GM13976 (cell line): ENCODE data around the gene ENOX1.

Experiments used
- DNase-seq: peaks from one replicate; pipeline ENCODE4 v3.0.0; 2012; ENCODE audit warnings: low spot score
- CTCF ChIP-seq: IDR thresholded peaks from 2 replicates; pipeline ENCODE4 v1.5.1; 2012; ENCODE audit warnings: borderline replicate concordance, mild to moderate bottlenecking; ENCODE audit not compliant: insufficient read depth; ENCODE audit errors: extremely low read depth, missing control alignments, control extremely low read depth
- in situ Hi-C: fragments of 300-500 bp; cut with MboI; formaldehyde crosslinking; loops from one replicate; pipeline ENCODE4 v1.12.0; 2022; ENCODE audit warnings: low sequenced_read_pairs, mixed read lengths, inconsistent platforms; ENCODE audit not compliant: unreplicated experiment

ENOX1 gene

DNA sequence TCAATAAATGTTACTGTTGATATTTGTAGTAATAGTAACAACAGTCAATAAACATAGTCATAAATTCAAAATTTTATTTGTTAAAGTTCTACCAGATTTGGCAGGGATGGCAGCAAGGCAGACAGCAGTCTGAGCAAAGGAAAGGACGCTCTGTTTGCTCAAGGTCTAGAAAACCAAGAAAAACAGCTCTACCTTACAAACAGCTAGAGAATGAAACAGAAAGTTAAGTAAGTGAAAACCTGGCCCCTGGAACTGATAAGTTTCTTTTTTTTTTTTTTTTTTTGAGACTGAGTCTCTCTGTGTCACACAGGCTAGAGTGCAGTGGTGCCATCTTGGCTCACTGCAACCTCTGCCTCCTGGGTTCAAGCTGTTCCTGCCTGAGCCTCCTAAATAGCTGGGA, 27.9 kb downstream of the ENOX1 start:
- DNase-seq, result peak; percentile 40
- in situ Hi-C loops, result no loop called here
- TF ChIP-seq CTCF, result no peak

DNA sequence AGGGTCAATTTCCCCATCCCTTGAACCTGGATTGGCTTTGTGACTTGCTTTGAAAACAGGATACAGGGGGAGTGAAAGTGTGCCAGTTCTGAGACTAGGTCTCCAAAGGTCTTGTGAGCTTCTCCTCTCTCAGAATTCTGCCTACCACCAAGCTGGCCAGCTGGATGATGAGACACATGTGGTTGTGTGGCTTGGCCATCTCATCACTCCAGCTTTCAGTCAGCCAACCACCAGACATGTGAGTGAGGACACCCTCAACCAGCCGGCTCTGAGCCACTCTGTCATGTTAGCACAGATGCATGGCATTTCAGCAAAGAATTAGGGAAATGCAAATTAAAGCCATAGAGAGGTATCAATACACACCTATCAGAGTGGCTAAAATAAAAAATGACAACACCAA, 29.5 kb downstream of the ENOX1 start:
- in situ Hi-C loops, result no loop called here
- DNase-seq, result no peak
- no peak for TF ChIP-seq CTCF

GRCh38 chr13:43755844-43756243, 30.9 kb downstream of the ENOX1 start:
- no peak for TF ChIP-seq CTCF
- DNase-seq, result no peak
- in situ Hi-C loops, result no loop called here

DNA sequence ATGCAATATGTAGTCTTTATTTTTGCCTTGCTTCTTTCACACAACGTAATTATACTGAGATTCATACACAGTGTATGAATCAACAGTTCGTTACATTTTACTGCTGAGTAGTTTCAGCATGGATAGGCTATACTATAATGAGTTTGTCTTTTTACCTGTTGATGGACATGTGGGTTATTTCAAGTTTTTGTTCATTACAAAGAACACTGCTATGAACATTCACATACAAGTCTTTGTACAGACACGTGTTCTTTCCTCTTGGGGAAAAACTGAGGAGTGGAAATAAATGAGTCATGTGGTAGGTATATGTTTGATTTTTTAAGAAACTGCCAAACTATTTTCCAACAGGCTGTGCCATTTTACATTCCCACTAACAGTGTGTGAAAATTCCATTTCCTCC, 35.1 kb downstream of the ENOX1 start:
- TF ChIP-seq CTCF, result no peak
- in situ Hi-C loops, result no loop called here
- DNase-seq, result no peak

- in situ Hi-C loops, result no loop called here
- no peak for DNase-seq
- TF ChIP-seq CTCF, result no peak
Measured at GRCh38 chr13:43749503-43749902, 37.3 kb downstream of the ENOX1 start.

- no peak for TF ChIP-seq CTCF
- no peak for DNase-seq
- in situ Hi-C loops, result no loop called here
Measured at GRCh38 chr13:43744261-43745031, 42.3 kb downstream of the ENOX1 start.

GRCh38 chr13:43742911-43743310, 43.9 kb downstream of the ENOX1 start:
- TF ChIP-seq CTCF, result no peak
- no peak for DNase-seq
- in situ Hi-C loops, result no loop called here
